Psoas muscle (tissue), 8 donors: ENCODE measurements around the gene EIF4E2. TPM values are rescaled to one million over a fixed set of nuclear protein-coding genes. Genes with fewer than 3 reads are reported as not detected.

ENCODE experiments used
- ATAC-seq, 4 donors: fragments of 200-7000 bp; cut with Tn5 transposase; one replicate each; pipeline ENCODE4 v1.9.1; 2020; ENCODE audit warnings: moderate library complexity in 3 of 4, mild to moderate bottlenecking in 2 of 4
- DNase-seq, 2 donors: peaks; one replicate each; pipeline ENCODE4 v3.0.0-alpha.2; 2020
- H3K27ac ChIP-seq: fragments of 200-600 bp; one replicate; pipeline ENCODE4 v1.8.0; 2022
- H3K27me3 ChIP-seq, 3 donors: fragments of 200-600 bp in 1 of 3; one replicate each; pipeline versions ENCODE4 v1.6.1 to v1.8.0; 2013 to 2022; ENCODE audit warnings: low read length in 2 of 3, mild to moderate bottlenecking in 2 of 3, moderate library complexity in 1 of 3; ENCODE audit not compliant: insufficient read depth in 3 of 3
- H3K36me3 ChIP-seq, 2 donors: fragments of 200-600 bp in 1 of 2; one replicate each; pipeline versions ENCODE4 v1.6.1 to v1.8.0; 2013 to 2022; ENCODE audit warnings: low read depth in 1 of 2, mild to moderate bottlenecking in 1 of 2, moderate library complexity in 1 of 2; ENCODE audit not compliant: insufficient read depth in 1 of 2
- H3K4me1 ChIP-seq: fragments of 200-600 bp; one replicate; pipeline ENCODE4 v1.8.0; 2022
- H3K4me3 ChIP-seq: fragments of 200-600 bp; one replicate; pipeline ENCODE4 v1.8.0; 2022; ENCODE audit warnings: mild to moderate bottlenecking
- H3K9me3 ChIP-seq: fragments of 200-600 bp; one replicate; pipeline ENCODE4 v1.8.0; 2022
- CTCF ChIP-seq: fragments of 200-600 bp; IDR thresholded peaks from one replicate; pipeline ENCODE4 v1.8.0; 2022; ENCODE audit warnings: antibody characterized with exemption
- WGBS, 3 donors: extraction: QIAGEN DNeasy Blood & Tissue Kit; methylation state at CpG; one replicate each; pipeline versions ENCODE4 v1.1.6 to v1.1.7; 2013; 5-methylcytosine and 5-hydroxymethylcytosine counted together
- intact Hi-C, 2 donors: fragments of 100-400 bp; cut with DNase I; formaldehyde crosslinking; loops; one replicate each; pipeline versions ENCODE4 v1.11.0 to v1.14.2; 2022
- polyA plus RNA-seq, 3 donors: library from polyadenylated mRNA; stranded (reverse); fragments of 200-250 nt; gene quantifications; one replicate each; pipeline ENCODE4 v1.2.3, GENCODE V29; 2013
- total RNA-seq, 4 donors: library from RNA; stranded (reverse); fragmentation: NEBNext Ultra II Directional in 2 of 4; extraction: Animal tissue kit (Norgen Biotek cat#: 25700) in 2 of 4; gene quantifications; one replicate each; pipeline versions ENCODE4 v1.2.1 to v1.2.4, GENCODE V29; 2021 to 2023
- donor health status: healthy with polysubstance abuse.
- donor health status: DM: no; HTN: no; CAD: no; lungs with moderate emphysema.
- donor health status: Bipolar disorder and iron deficiency.
- donor health status: healthy.
- donor health status: DM: yes; HTN: yes; CAD: no.
- donor health status: DM: no; HTN: no; CAD: no.
- donor health status: DM: no; HTN: no; CAD: no.
- donor health status: DM: yes; HTN: yes; CAD: no.

The EIF4E2 gene
- total and polyA plus RNA-seq, 7 donors, result 39.6 to 136 (median 77.3) TPM

- peak; percentile 30 to 74 (median 52) for ATAC-seq
- Histone ChIP-seq H3K27ac (peak overlapping the region; percentile 70), H3K4me1 (peaks cover 16% of the 10 kb centered on the region), H3K36me3 (peaks cover 0 to 37% of the 10 kb centered on the region in 2 donors), H3K4me3 (no peak overlapping the region), H3K9me3 (no peaks in the 10 kb centered on the region), H3K27me3 (no peaks in the 10 kb centered on the region)
- 35 to 53% (median 37%) methylated on average over 4 of the region's 4 CpGs for WGBS, 3 donors
- TF ChIP-seq CTCF, result no peak
- peak in 1 of 2 donors; percentile 68 for DNase-seq
- intact Hi-C loops, result no loop called here
Measured at GRCh38 chr2:232537499-232537898, 13.0 kb upstream of the EIF4E2 start.

- Histone ChIP-seq H3K27ac (peak overlapping the region; percentile 69), H3K36me3 (peaks cover 0 to 25% of the 10 kb centered on the region in 2 donors), H3K4me1 (peaks cover 16% of the 10 kb centered on the region), H3K4me3 (no peak overlapping the region), H3K9me3 (no peaks in the 10 kb centered on the region), H3K27me3 (no peaks in the 10 kb centered on the region)
- peak in 1 of 2 donors; percentile 42 for DNase-seq
- no peak for ATAC-seq
- WGBS, 3 donors, result 48 to 63% (median 61%) methylated on average over 3 to 4 of the region's 4 CpGs
- no peak for TF ChIP-seq CTCF
- intact Hi-C loops, result no loop called here
Measured at GRCh38 chr2:232538671-232539070, 11.8 kb upstream of the EIF4E2 start.

- intact Hi-C loops, result no loop called here
- ATAC-seq (peak; percentile 64 to 82 (median 74)), DNase-seq (peak in 1 of 2 donors; percentile 60)
- peaks cover 16% of the 10 kb centered on the region for H3K4me1 ChIP-seq
- TF ChIP-seq CTCF, result no peak
- peaks cover 0 to 24% of the 10 kb centered on the region in 2 donors for H3K36me3 ChIP-seq
- peak within 1 kb of the TSS; percentile 58 for H3K4me3 ChIP-seq
- H3K27me3 ChIP-seq, result no peaks in the 10 kb centered on the region
- H3K9me3 ChIP-seq, result no peaks in the 10 kb centered on the region
- WGBS, 3 donors, result 41 to 50% (median 43%) methylated on average over 23 of the region's 23 CpGs
- peak within 1 kb of the TSS; percentile 69 for H3K27ac ChIP-seq
Measured at GRCh38 chr2:232539298-232540231, 10.9 kb upstream of the EIF4E2 start, which contains the start of gene CHRNG. TSS of gene CHRNG (plus strand) at chr2:232539692. CDS start at chr2:232539748, 56 bp downstream.

GRCh38 chr2:232540441-232541041 is 9.9 kb upstream of the EIF4E2 start:
- intact Hi-C loops, result no loop called here
- DNase-seq (peak in 1 of 2 donors; percentile 48), ATAC-seq (no peak)
- 76 to 90% (median 84%) methylated on average over 17 of the region's 17 CpGs for WGBS, 3 donors
- Histone ChIP-seq H3K4me1 (peaks cover 16% of the 10 kb centered on the region), H3K27me3 (no peaks in the 10 kb centered on the region), H3K9me3 (no peaks in the 10 kb centered on the region), H3K27ac (no peak overlapping the region), H3K36me3 (peaks cover 0 to 14% of the 10 kb centered on the region in 2 donors), H3K4me3 (peak overlapping the region; percentile 58)
- no peak for TF ChIP-seq CTCF
